ENCODE measurements around the gene PLET1. TPM values are rescaled to one million over a fixed set of nuclear protein-coding genes. Genes with fewer than 3 reads are reported as not detected.

The PLET1 gene
- total and polyA plus RNA-seq, 2 of the 4 experiments (the other 2 are of a cell fraction), result not detected

DNA sequence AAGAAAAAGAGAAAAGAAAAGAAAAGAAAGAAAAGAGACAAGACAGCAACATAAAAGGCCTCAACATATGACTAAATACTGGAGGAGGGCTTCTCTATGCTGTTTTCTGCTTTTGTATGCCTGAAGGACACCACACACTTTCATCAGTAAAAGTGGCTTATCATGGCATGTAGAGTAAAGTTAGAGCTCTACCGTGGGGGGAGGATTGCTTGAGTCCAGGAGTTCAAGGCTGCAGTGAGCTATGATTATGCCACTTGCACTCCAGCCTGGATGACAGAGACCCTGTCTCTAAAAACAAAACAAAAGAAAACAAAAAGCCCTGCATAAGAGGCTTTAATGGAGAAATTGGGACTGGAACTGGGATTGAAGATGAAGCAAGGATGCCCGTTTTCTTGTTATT lies 28.7 kb downstream of the PLET1 start:
- no peaks in the 10 kb centered on the region for H3K27me3 ChIP-seq (ENCODE audit: control insufficient read depth, insufficient read depth, low read length)
- H2BK20ac ChIP-seq (ENCODE audit: low read depth, low read length), result no peak overlapping the region
- H2BK120ac ChIP-seq (ENCODE audit: low read depth, low read length), result no peak overlapping the region
- H3K9me3 ChIP-seq (ENCODE audit: control insufficient read depth, insufficient read depth, low read length), result no peaks in the 10 kb centered on the region
- no peak overlapping the region for H3K18ac ChIP-seq (ENCODE audit: low read depth, low read length)
- no peak overlapping the region for H3K4me3 ChIP-seq (ENCODE audit: insufficient read depth, low read depth, low read length)
- H2BK15ac ChIP-seq (ENCODE audit: low read depth, low read length), result no peak overlapping the region
- peaks cover 20 to 50% of the 10 kb centered on the region in 2 experiments for H3K79me1 ChIP-seq (ENCODE audit: low read depth in 1 of 2, low read length in 2 of 2)
- BruUV-seq (replicated peaks), result no TSS peak
- no peak overlapping the region for H3K56ac ChIP-seq (ENCODE audit: extremely low read depth, insufficient read depth, low read length)
- H3K4me2 ChIP-seq (ENCODE audit: low read depth, low read length), result no peak overlapping the region
- no peak overlapping the region for H2AK5ac ChIP-seq (ENCODE audit: low read depth, low read length)
- CTCF ChIA-PET, result interaction anchor here (0.6 to 1.1 kb wide), 2 partner anchors 47 to 49 kb away, joined by 4 to 5 read pairs; no protein-coding TSS in a partner anchor
- peaks cover 2% of the 10 kb centered on the region; the same call in 1 of the 2 replicates for H3K9me1 ChIP-seq (ENCODE audit: insufficient read depth, low read length)
- no peak overlapping the region for H4K8ac ChIP-seq (ENCODE audit: low read depth in 2 of 2, low read length in 2 of 2)
- no peak overlapping the region for H2BK5ac ChIP-seq (ENCODE audit: low read depth, low read length, poor library complexity, severe bottlenecking)
- no peak overlapping the region for H3K14ac ChIP-seq (replicated peaks; ENCODE audit: low read depth, low read length)
- peaks cover 21% of the 10 kb centered on the region for H3K36me3 ChIP-seq (ENCODE audit: control insufficient read depth, insufficient read depth, low read length)
- H3K27ac ChIP-seq (ENCODE audit: insufficient read depth, low read length), result no peak overlapping the region
- no peak overlapping the region for H4K91ac ChIP-seq (ENCODE audit: insufficient read depth, low read depth, low read length)
- intact Hi-C loops (cut with micrococcal nuclease) (no loop called here), in situ Hi-C loops (cut with MboI; ENCODE audit: low sequenced_read_pairs) (no loop called here), dilution Hi-C loops (cut with HindIII; ENCODE audit: low sequenced_read_pairs, unreplicated experiment) (no loop called here)
- H3K4ac ChIP-seq (ENCODE audit: low read depth, low read length), result no peak overlapping the region
- TF ChIP-seq MAFK (IDR thresholded peaks at IDR 0.05; ENCODE audit: low read depth, low read length) (no peak), POLR2A (IDR thresholded peaks at IDR 0.05; ENCODE audit: low read depth, low read length) (no peak), BHLHE40 (IDR thresholded peaks at IDR 0.05; ENCODE audit: low read depth, low read length) (no peak), FOS (IDR thresholded peaks at IDR 0.05; ENCODE audit: low read depth, low read length) (no peak), RFX5 (IDR thresholded peaks at IDR 0.05; ENCODE audit: low read depth, low read length) (no peak), ELK1 (IDR thresholded peaks at IDR 0.05; ENCODE audit: borderline replicate concordance, low read depth, low read length) (no peak), SMC3 (IDR thresholded peaks at IDR 0.05; ENCODE audit: low read depth, low read length) (no peak), RAD21 (IDR thresholded peaks at IDR 0.05; ENCODE audit: low read length) (no peak), NFE2L2 (IDR thresholded peaks at IDR 0.05; ENCODE audit: low read depth, low read length) (no peak), CEBPB (IDR thresholded peaks at IDR 0.05; ENCODE audit: low read depth, low read length) (no peak), MXI1 (IDR thresholded peaks at IDR 0.05; ENCODE audit: borderline replicate concordance, low read depth, low read length) (no peak), RCOR1 (IDR thresholded peaks at IDR 0.05; ENCODE audit: insufficient replicate concordance, low read length) (no peak), CHD1 (IDR thresholded peaks at IDR 0.05; ENCODE audit: low read depth, low read length) (no peak), MAZ (IDR thresholded peaks at IDR 0.05; ENCODE audit: borderline replicate concordance, low read depth, low read length) (no peak)
- TF ChIP-seq, protein P1, sequence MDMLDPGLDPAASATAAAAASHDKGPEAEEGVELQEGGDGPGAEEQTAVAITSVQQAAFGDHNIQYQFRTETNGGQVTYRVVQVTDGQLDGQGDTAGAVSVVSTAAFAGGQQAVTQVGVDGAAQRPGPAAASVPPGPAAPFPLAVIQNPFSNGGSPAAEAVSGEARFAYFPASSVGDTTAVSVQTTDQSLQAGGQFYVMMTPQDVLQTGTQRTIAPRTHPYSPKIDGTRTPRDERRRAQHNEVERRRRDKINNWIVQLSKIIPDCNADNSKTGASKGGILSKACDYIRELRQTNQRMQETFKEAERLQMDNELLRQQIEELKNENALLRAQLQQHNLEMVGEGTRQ (IDR thresholded peaks at IDR 0.05; ENCODE audit: low read depth, low read length), result no peak
- TF ChIP-seq, protein P2, sequence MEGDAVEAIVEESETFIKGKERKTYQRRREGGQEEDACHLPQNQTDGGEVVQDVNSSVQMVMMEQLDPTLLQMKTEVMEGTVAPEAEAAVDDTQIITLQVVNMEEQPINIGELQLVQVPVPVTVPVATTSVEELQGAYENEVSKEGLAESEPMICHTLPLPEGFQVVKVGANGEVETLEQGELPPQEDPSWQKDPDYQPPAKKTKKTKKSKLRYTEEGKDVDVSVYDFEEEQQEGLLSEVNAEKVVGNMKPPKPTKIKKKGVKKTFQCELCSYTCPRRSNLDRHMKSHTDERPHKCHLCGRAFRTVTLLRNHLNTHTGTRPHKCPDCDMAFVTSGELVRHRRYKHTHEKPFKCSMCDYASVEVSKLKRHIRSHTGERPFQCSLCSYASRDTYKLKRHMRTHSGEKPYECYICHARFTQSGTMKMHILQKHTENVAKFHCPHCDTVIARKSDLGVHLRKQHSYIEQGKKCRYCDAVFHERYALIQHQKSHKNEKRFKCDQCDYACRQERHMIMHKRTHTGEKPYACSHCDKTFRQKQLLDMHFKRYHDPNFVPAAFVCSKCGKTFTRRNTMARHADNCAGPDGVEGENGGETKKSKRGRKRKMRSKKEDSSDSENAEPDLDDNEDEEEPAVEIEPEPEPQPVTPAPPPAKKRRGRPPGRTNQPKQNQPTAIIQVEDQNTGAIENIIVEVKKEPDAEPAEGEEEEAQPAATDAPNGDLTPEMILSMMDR (conservative IDR thresholded peaks at IDR 0.05; ENCODE audit: low read depth, low read length), result no peak
- H4K20me1 ChIP-seq (ENCODE audit: insufficient read depth, low read length), result peaks cover 6% of the 10 kb centered on the region; the same call in 1 of the 2 replicates
- ATAC-seq (ENCODE audit: low read depth), result no peak
- no peak overlapping the region for H2AFZ ChIP-seq (replicated peaks; ENCODE audit: low read length, poor library complexity)
- DNase-seq, result no peak
- no peak overlapping the region for H3K23ac ChIP-seq (ENCODE audit: low read depth, low read length)
- peaks cover 8% of the 10 kb centered on the region; the same call in 1 of the 2 replicates for H3K4me1 ChIP-seq (ENCODE audit: control insufficient read depth, insufficient read depth, low read length)
- no peak overlapping the region for H4K5ac ChIP-seq (ENCODE audit: low read depth, low read length)
- no peak overlapping the region for H2AK9ac ChIP-seq (replicated peaks; ENCODE audit: low read depth, low read length, poor library complexity)
- POLR2A ChIA-PET (ENCODE audit: unreplicated experiment), result interaction anchor here (0.7 kb wide), 1 partner anchor 40 kb away, joined by 3 read pairs; no protein-coding TSS in a partner anchor
- no peak overlapping the region for H3K9ac ChIP-seq (ENCODE audit: low read depth, low read length)
- WGBS, 2 experiments (ENCODE audit: extremely low coverage in 2 of 2, insufficient read length in 1 of 2), result no CpG with 5 or more reads among the region's 2 CpGs
